DMS53 (cell line): Measurements from ENCODE around the gene DLL4.
"Not testable (repeated sequence)": the region's sequence is repeated elsewhere in the genome, so short reads cannot be mapped to it uniquely, and the experiment has no call there.

Source experiments
- DNase-seq: peaks from one replicate; lab custom pipeline; 2025; lab: John Stamatoyannopoulos, UW

Gene DLL4

DNA sequence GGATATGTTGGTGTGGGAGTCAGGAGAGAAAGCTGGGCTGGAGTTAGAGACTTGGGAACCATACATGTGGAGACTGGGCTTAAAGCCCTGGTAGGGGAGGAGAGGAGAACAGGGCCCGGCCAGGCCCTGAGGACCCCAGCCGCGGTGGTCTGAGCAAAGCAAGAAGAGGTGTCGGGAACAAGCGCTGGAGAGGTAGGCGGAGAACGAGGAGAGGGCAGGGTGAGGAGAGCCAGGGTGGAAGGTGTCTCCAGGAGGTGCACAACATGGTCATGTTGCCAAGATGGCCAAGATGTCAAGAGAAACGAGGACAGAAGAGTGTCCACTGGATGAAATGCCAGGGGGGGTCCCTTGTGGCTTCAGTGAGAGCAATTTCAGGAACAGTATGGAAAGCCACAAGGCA lies 29.6 kb downstream of the DLL4 start:
- DNase-seq, result no peak

DNA sequence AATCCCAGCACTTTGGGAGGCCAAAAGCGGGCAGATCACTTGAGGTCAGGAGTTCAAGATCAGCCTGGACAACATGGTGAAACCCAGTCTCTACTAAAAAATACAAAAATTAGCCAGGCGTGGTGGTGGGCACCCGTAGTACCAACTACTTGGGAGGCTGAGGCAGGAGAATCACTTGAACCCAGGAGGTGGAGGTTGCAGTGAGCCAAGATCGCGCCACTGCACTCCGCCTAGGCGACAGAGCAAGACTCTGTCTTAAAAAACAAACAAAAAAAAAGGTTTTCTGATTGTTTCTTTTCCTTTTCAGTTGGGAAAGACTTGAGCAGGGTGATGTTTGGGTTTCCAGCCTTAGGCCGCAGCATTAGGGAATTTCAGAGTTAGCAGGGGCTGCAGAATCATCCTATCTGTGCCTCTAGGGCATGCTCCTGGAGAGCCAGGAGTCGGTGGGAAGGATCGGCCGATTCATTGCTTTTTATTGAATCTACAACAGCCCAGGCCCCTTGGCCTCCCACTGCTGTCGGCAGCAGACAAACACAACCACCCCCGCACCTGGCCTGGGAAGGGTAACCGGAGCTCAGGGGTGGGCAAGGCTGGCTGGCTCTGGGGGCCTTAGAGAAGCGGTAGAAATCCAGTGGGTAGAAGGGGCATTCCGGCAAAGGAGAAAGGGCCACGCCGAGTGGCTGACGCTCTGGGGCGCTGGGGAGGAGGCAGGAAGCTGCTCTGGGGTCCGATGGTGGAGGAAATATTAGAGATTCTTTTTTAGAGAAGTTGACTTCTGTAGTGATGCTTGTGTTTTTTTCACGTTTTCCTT lies 30.4 kb downstream of the DLL4 start:
- DNase-seq, result no peak

DNA sequence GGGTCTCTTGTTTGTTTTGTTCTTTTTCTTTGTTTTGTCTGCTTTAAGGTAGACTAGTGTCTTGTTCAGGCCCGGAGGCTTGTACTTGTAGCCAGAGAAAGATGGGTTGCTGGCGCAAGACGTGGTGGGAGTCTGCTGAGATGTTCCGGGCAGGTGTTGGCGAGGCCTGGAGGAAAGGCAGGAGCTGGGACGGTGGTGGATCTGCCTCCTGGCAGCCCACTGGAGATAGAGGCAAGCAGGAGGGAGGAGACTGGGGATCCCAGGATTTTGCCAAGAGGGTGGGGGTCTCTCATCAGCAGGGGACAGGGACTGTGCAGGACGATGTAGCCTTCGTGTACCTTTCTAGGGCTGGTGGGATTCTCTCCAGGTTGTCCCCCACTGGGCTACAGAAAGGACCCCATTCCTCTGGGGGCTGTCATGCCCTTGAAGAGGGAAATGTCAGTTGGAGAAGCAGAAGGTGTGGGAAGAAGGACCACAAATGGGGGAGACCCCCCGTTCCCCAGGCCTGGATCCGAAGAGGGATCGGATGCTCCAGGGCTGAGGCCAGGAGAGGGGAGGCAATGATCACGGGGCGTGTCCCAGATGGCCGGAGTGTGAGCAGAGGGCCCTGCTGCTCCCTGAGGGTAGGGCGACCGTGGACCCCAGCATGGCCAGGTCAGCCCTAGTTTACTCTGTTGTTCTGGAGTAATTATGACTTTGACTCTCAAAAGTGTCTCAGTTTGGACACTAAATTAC lies 31.2 kb downstream of the DLL4 start:
- no peak for DNase-seq

DNA sequence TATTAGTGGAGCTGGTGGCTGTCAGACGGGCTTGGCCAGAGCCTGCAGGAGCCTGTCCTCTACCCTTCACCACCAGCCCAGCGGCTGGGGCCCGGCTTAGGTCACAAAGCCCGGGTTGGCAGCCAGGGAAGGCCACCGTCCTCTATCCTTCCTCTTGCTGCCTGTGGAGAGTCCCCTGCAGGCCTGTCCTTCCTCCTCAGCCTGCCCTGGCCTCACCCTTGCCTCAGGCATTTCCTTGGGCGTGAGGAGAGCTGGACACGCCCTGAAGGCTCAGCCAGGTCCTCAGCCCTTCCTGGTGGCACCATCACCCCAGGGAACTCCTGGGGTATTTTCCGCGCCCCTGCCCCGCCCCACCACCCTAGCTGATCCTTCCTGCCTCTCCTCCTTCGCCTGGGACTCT lies 31.8 kb downstream of the DLL4 start:
- DNase-seq, result no peak

DNA sequence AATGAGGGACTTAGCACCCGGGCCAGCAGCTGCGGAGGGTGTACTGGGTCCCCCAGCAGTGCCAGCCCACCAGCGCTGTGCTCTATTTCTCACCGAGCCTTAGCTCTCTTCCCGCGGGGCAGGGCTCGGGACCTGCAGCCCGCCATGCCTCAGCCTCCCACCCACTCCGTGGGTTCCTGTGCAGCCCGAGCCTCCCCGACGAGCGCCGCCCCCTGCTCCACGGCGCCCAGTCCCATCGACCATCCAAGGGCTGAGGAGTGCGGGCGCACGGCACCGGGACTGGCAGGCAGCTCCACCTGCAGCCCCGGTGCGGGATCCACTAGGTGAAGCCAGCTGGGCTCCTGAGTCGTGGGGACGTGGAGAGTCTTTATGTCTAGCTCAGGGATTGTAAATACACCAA lies 32.6 kb downstream of the DLL4 start:
- DNase-seq, result not testable (repeated sequence)

DNA sequence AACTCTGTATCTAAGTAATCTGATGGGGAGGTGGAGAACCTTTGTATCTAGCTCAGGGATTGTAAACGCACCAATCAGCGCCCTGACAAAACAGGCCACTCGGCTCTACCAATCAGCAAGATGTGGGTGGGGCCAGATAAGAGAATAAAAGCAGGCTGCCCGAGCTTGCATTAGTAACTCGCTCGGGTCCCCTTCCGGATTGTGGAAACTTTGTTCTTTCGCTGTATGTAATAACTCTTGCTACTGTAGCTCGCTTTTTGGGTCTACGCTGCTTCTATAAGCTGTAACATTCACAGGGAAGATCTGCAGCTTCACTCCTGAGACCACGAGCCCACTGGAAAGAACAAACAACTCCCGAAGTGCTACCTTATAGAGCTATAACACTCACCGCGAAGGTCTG lies 33.2 kb downstream of the DLL4 start:
- DNase-seq, result not testable (repeated sequence)

DNA sequence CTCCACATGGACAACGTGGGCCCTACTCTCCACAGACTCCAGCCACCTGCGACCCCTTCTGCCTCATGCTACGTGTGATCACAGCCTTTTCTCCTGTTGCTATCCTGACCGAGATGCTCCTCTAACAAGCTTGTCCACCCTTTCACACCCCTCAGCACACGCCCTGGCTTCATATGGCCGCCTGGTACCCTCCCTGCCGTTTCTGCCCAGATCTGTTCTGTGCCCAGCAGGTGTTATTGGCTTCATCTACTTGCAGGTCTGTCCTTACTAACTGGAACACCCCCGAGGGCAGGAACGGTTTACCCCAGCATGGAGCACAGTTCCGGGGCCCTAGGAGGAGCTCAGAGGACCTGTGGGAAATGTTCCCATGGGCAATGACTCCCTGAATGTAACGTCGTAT lies 34.1 kb downstream of the DLL4 start:
- no peak for DNase-seq

DNA sequence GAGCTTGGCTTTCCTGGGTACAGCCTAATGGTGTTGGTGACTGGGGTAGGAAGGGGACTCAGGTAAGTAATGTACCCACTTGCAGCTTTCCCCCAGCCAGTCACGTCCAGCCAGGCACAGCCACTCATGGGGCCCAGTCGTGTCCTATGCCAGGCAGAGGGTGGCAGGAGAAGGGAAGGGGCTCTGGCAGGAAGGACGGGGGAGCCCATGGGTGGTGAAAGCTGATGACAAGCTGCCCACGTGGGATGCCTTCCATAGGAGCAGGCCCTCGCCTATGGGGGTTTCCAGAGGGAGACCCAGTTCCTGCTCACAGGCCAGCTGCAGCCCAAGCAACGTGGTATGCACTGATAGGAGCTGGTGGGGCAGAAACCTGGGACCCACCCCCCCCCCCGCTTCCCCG lies 34.9 kb downstream of the DLL4 start:
- no peak for DNase-seq

DNA sequence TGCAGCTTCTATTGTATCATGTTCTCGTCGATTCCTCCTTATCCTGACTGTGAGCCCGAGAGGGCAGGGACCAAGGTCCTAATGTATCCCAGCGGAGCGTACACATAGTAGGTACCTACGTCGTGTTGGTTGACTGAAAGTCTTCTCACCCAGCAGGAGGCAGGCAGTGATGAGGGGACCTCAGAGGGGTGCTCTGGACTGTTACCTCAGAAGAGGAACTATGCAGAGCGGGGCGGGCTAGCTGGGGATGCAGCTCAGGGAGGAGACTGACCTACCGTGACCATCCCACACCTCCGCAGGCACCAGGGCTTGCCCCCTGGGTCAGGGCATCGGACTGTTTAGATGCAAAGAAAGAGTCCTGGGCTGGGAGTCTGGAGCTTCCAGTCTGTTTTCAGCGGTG lies 35.5 kb downstream of the DLL4 start:
- DNase-seq, result no peak

DNA sequence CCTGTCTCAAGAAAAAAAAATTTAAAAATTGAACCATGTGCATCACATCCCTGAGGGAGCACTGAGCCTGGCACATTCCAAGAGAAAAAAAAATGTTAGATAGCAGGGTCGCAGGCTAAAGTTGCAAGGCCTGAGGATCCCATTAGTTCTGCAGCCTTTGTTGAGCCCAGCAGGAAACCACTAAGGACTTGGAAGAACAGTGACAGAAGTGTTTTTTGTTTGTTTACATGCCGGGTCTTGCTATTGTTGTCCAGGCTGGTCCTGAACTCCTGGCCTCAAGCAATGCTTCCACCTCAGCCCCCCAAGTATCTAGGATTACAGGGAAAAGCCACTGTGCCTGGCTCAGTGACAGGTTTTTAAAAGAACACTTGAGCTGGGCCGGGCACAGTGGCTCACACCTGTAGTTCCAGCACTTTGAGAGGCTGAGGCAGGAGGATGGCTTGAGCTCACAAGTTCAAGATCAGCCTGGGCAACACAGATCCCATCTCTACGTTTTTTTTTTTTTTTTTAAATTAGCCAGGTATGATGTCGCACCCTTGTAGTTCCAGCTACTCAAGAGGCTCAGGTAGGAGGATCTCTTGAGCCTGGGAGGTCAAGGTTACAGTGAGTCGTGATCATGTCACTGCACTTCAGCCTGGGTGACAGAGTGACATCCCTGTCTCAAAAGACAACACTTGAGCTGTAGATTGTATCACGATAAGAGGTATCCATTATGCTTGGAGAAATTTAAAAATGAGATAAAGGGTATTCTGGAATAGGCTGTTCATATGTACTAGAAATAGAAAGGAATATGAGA lies 39.3 kb downstream of the DLL4 start:
- peak; percentile 51 for DNase-seq

DNA sequence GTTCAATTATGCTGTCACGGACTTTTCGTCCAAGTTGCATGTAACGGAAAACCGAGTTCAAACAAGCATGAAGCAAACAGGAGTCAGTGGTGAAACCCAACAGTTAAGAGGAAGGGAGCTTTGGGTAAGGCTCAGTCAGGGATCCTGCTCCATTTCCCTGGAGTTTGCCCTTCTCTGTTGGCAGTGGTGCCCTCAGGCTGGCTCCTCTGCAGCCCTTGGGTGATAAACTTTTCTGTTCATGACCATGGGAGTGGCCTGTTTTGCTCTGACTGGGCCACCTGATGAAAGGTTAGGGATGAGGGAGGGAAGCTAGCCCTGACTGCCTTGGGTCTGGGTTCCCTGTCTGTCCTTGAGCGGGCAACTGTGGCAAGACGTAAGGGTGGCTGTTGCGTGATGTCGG lies 40.2 kb downstream of the DLL4 start:
- no peak for DNase-seq

DNA sequence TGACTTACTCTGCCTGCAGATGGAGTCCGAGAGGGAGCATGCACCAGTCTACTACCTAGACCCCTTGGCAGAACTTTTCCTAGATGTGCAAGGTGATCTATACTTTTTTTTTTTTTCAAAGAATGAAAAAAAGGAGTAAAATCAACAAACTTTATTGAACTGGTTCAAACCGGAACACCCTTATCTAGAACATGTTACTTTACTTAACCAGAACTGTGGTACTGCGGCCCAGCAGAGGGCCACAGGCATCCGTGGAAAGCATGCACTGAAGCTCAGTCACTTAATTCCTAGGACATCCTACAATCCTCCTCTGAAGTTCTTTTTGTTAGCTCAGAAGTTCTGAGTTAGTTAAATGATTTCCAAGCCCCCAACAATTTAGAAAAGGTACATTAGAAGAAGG lies 45.7 kb downstream of the DLL4 start:
- no peak for DNase-seq

DNA sequence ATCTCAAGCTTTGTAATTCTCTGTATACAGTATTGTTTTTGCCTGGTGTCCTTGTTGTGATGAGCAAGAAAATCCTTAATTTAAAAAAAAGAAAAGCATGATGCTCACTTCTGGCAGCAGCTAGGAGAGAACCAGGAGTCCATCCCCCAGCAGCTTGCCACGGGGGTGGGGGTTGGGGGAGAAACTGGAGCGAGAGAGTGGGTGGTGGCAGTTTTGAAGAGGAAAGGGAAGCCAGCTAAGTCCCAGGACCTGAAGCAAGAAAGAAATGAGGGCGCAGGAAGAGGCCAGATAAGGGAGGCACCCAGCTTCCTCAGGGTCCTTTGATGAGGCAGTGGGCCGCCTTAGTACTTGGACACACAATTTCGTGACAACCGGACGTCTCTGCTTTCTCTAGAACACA lies 47.7 kb downstream of the DLL4 start:
- DNase-seq, result no peak

DNA sequence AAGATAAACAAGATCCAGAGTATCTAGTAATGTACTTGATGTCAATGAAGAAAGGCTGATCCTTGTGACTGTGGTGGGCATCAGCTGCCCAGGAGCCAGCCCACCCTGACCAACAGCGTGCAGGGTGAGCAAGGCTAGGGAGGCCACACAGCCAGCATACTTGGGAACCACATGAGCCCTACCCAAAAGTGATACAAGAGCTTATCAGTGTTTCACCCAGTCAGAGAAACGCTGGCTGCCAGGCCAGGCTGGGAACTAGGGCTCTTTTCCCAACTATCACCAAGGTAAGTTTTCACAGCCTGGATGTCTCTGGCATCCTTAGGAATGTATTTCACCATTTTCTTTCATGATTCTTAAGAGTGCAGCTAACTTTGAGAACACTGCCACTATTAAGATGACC lies 49.0 kb downstream of the DLL4 start:
- no peak for DNase-seq

DNA sequence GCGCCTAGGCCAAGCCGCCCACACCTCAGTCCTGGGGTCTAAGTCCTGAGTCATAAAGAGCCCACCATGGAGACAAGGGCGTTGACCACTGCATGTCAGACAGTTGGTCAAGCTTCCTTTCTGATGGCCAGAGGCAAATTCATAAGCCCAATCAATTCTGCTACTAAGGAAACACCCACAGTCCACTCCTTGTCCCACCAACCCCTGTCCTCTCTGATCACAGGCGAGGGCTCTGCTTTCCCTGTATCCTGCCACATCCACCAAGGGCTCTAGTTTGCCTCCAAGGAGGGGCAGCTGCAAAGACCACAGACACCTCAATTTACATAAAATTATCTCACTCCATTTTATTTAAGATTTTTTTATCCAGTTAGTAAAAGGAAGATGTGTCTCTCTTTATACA lies 49.4 kb downstream of the DLL4 start:
- DNase-seq, result no peak

DNA sequence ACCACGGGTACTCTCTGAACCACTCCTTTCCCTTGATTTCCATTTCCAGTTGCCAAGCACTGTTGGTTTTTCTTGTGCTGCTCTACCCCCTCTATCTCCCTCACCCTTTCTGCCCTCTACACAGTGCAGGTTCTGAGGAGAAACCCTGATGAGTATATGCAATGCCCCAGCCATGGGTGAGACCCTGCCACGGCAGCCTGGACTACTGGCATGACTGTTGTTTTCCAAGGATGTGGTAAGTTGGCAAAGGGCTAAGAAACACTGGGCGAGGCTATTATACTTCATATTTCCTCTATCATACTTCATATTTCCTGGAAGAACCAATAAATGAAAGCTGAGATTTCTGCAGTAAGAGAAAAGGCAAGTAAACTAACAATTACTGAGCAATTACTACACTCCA lies 52.0 kb downstream of the DLL4 start:
- no peak for DNase-seq

DNA sequence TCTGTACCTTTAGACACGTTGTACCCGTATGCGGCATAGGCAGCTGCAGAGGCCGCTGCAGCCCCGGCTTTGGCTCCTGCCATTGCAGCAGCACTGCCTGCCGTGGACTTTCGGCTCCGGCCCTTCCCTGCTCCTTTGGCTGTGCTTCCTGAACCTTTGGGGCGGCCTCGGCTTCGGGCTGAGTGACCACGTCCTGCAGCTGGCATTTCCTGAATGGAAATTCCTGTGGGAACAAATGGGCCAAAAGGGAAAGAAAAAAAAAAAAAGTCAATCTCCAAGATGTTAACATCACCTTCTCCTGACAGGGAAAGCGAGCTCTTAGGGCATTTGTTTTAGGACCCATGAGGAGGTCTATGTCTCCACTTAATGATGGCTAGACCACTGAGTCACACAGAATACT lies 53.7 kb downstream of the DLL4 start:
- no peak for DNase-seq

DNA sequence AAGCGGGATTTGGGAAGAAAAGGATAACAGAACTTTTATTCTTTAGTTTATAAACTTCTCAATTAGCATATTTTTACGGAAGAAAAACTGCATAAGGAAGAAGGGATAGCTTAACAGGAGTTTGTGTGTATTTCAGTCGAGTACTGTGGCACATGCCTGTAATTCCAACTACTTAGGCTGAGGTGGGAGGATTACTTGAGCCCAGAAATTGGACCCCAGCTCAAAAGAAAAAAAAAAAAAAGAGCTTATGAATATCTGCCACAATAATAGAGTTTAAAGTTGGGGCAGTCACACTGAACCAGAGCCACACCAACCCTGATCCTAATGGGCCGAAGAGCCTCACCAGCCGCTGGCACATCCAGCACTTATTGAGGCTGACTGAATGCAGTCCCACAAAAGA lies 55.3 kb downstream of the DLL4 start:
- DNase-seq, result no peak

DNA sequence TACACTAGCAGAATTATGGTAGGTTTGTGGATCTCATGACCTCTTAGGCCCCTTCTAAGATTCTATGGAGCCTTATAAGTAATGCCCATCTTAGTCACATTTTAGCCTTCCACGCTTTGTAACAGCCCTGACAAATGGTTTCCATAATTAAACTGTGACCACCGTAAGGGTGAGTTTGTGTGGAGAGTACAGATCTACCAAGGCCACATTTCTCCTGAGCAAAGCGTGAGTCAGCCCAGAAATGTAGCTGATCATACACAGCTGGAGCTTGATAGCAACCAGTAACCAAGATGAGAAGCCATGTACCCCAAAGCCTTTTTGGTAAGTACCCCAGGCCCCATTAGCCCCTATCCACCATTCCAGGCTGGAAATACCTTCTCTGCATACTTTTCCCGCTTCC lies 55.8 kb downstream of the DLL4 start:
- DNase-seq, result no peak

DNA sequence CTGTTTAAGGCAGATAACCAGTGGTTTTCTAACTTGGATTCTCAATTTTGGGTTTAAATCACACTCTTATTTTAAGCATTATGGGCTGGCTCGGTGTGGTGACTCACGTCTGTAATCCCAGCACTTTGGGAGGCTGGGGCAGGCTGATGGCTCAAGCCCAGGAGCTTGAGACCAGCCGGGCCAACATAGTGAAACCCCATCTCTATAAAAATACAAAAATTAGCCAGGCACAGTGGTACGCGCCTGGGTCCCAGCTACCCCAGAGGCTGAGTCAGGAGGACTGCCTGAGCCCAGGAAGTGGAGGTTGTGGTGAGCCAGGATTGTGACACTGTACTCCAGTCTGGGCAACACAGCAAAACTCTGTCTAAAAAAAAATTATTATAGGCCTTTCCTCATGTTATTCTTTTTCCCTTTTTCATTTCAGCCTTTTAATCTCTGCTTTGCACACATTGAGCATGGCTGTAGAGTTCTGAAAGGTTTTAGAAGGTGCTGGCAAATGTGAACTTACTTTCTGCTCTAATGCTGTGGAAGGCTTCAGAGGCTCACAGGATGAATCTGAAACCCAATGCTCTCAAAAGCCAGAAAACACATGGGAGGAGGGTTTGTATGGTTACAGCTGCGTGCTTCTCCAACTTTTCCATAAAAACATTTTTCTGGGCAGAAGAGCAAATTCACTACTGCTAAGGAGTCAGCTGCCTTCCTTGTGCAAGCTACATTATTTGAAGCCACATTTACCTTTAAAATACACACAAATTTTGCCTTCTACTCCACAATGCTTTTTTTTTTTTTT lies 56.6 kb downstream of the DLL4 start:
- no peak for DNase-seq

DNA sequence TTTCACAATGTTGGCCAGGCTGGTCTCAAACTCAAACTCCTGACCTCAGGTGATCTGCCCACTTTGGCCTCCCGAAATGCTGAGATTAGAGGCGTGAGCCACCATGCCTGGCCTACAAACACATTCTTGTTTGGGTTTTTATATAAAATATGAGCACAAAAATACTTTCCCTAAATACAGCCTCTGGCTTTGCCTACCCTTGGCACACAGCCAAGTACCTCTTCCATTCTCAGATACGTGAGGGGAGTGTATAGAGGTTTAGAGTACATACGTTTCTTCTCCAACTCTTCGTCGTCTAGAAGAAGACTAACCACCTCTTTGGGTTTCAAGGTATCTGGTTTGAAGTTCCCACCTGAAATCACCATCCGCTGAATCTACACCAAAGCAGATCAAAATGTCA lies 57.7 kb downstream of the DLL4 start:
- no peak for DNase-seq

DNA sequence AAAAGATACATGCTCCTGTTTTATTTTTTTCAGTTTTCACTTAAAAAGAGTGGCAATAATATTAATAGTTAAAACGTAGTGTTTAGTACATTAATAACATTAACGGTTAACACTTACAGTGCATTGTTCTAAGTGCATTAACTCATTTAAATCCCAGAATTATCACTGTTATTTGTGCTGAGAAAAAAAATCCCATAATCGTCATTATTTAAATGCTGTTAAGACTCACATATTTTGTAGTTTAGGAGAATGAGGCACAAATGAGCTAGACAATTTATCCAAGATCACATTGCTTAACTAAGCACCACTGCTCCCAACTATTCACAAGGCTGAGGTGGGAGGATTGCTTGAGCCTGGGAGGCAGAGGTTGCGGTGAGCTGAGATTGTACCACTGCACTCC lies 59.0 kb downstream of the DLL4 start:
- no peak for DNase-seq
